HG03060 (cell line): Measurements from ENCODE around the gene CHP2.
"Not testable (repeated sequence)": the region's sequence is repeated elsewhere in the genome, so short reads cannot be mapped to it uniquely, and the experiment has no call there.

Experiments used
- ATAC-seq: cut with Tn5 transposase; IDR thresholded peaks from one replicate; pipeline ENCODE4 v1.9.1; 2021; ENCODE audit warnings: low read depth, moderate number of reproducible peaks; ENCODE audit not compliant: unreplicated experiment

The CHP2 gene

GRCh38 chr16:23742766-23743165 lies 12.1 kb upstream of the CHP2 start:
- no peak for ATAC-seq

- ATAC-seq = no peak
Observed at GRCh38 chr16:23745263-23745662, 9.6 kb upstream of the CHP2 start.

GRCh38 chr16:23748630-23749029 lies 6.2 kb upstream of the CHP2 start:
- no peak for ATAC-seq

GRCh38 chr16:23751053-23751452 lies 3.8 kb upstream of the CHP2 start:
- ATAC-seq = not testable (repeated sequence)

- no peak for ATAC-seq
Observed at GRCh38 chr16:23753908-23754593, 775 bp upstream of the CHP2 start.

GRCh38 chr16:23755484-23755809 lies 621 bp downstream of the CHP2 start:
- ATAC-seq = no peak

- ATAC-seq = no peak
Observed at GRCh38 chr16:23757116-23757515, 2.3 kb downstream of the CHP2 start.

- no peak for ATAC-seq
Observed at GRCh38 chr16:23757937-23758619, 3.3 kb downstream of the CHP2 start.

GRCh38 chr16:23765933-23766332 lies 11.1 kb downstream of the CHP2 start:
- ATAC-seq = no peak

GRCh38 chr16:23768581-23768980 lies 13.8 kb downstream of the CHP2 start:
- ATAC-seq = no peak

- ATAC-seq = no peak
Observed at GRCh38 chr16:23771027-23771426, 16.2 kb downstream of the CHP2 start.

GRCh38 chr16:23771642-23772041 lies 16.8 kb downstream of the CHP2 start:
- ATAC-seq = no peak

GRCh38 chr16:23773339-23773738 lies 18.5 kb downstream of the CHP2 start:
- ATAC-seq = no peak

- ATAC-seq = no peak
Observed at GRCh38 chr16:23781176-23781575, 26.4 kb downstream of the CHP2 start.

- no peak for ATAC-seq
Observed at GRCh38 chr16:23784811-23785447, 30.1 kb downstream of the CHP2 start.

GRCh38 chr16:23785842-23786241 lies 31.0 kb downstream of the CHP2 start:
- ATAC-seq = no peak

- no peak for ATAC-seq
Observed at GRCh38 chr16:23786964-23787561, 32.2 kb downstream of the CHP2 start.

GRCh38 chr16:23788685-23789084 lies 33.9 kb downstream of the CHP2 start:
- ATAC-seq = no peak

GRCh38 chr16:23795378-23795777 lies 40.6 kb downstream of the CHP2 start:
- ATAC-seq = no peak

- no peak for ATAC-seq
Observed at GRCh38 chr16:23796941-23797340, 42.1 kb downstream of the CHP2 start.

- no peak for ATAC-seq
Observed at GRCh38 chr16:23801378-23801777, 46.6 kb downstream of the CHP2 start.

GRCh38 chr16:23802776-23803175 lies 48.0 kb downstream of the CHP2 start:
- ATAC-seq = no peak
